ENCODE measurements around the gene RPP30. TPM values are rescaled to one million over a fixed set of nuclear protein-coding genes. Genes with fewer than 3 reads are reported as not detected.

The RPP30 gene
- polyA plus RNA-seq, 3 donors = 24.9 to 42.9 (median 40.3) TPM

- H3K4me3 ChIP-seq (replicated peaks in 1 of 3; ENCODE audit: low read depth in 2 of 3, low read length in 3 of 3) = no peak overlapping the region
- Mint-ChIP-seq H3K27me3 (ENCODE audit: low read depth in 3 of 3) (peaks cover 0 to 4% (median 1%) of the 10 kb centered on the region in 3 donors), H3K4me1 (no peaks in the 10 kb centered on the region), H3K27ac (no peak overlapping the region), H3K36me3 (no peaks in the 10 kb centered on the region), H3K4me3 (no peak overlapping the region), H3K9me3 (peaks cover 0 to 3% (median 0%) of the 10 kb centered on the region in 7 donors)
- no peak overlapping the region for H3K27ac ChIP-seq (ENCODE audit: low read depth in 1 of 2, low read length in 2 of 2)
- no peak for TF ChIP-seq CTCF (IDR thresholded peaks at IDR 0.05)
- no peaks in the 10 kb centered on the region for H4K20me1 ChIP-seq (ENCODE audit: insufficient read depth, low read length)
- intact Hi-C loops (cut with micrococcal nuclease) = no loop called here
- H3K4me2 ChIP-seq (replicated peaks; ENCODE audit: extremely low read depth, low read length, poor library complexity, severe bottlenecking) = no peak overlapping the region
- no peaks in the 10 kb centered on the region for H3K27me3 ChIP-seq (ENCODE audit: control insufficient read depth in 2 of 2, insufficient read depth in 2 of 2, low read length in 2 of 2)
- DNase-seq = no peak
- WGBS (ENCODE audit: insufficient coverage) = no CpG with 5 or more reads among the region's 1 CpG
- no peaks in the 10 kb centered on the region for H3K79me2 ChIP-seq (ENCODE audit: insufficient read depth, low read length)
- no peak overlapping the region for H2AFZ ChIP-seq (ENCODE audit: insufficient read depth, low read depth, low read length, poor library complexity, severe bottlenecking)
- no peaks in the 10 kb centered on the region for H3K36me3 ChIP-seq (replicated peaks in 1 of 2; ENCODE audit: control insufficient read depth in 1 of 2, insufficient read depth in 2 of 2, low read length in 2 of 2)
- H3K9me3 ChIP-seq (replicated peaks in 1 of 2; ENCODE audit: control insufficient read depth in 1 of 2, insufficient read depth in 1 of 2, low read length in 2 of 2) = no peaks in the 10 kb centered on the region
- no peaks in the 10 kb centered on the region for H3K4me1 ChIP-seq (ENCODE audit: control insufficient read depth in 1 of 2, insufficient read depth in 2 of 2, low read length in 2 of 2)
- H3K9ac ChIP-seq (ENCODE audit: insufficient read depth, low read length, poor library complexity, severe bottlenecking) = no peak overlapping the region
These were observed 73.0 kb downstream of the RPP30 start for GRCh38 chr10:90944749-90945148.

GRCh38 chr10:90945491-90946070 lies 73.8 kb downstream of the RPP30 start:
- WGBS (ENCODE audit: insufficient coverage) = no CpG with 5 or more reads among the region's 4 CpGs
- intact Hi-C loops (cut with micrococcal nuclease) = no loop called here
- Histone ChIP-seq H3K4me1 (ENCODE audit: control insufficient read depth in 1 of 2, insufficient read depth in 2 of 2, low read length in 2 of 2) (no peaks in the 10 kb centered on the region), H3K27ac (ENCODE audit: low read depth in 1 of 2, low read length in 2 of 2) (no peak overlapping the region), H4K20me1 (ENCODE audit: insufficient read depth, low read length) (no peaks in the 10 kb centered on the region), H3K9me3 (replicated peaks in 1 of 2; ENCODE audit: control insufficient read depth in 1 of 2, insufficient read depth in 1 of 2, low read length in 2 of 2) (no peaks in the 10 kb centered on the region), H3K4me2 (replicated peaks; ENCODE audit: extremely low read depth, low read length, poor library complexity, severe bottlenecking) (no peak overlapping the region), H3K9ac (ENCODE audit: insufficient read depth, low read length, poor library complexity, severe bottlenecking) (no peak overlapping the region), H3K4me3 (replicated peaks in 1 of 3; ENCODE audit: low read depth in 2 of 3, low read length in 3 of 3) (no peak overlapping the region), H2AFZ (ENCODE audit: insufficient read depth, low read depth, low read length, poor library complexity, severe bottlenecking) (no peak overlapping the region), H3K36me3 (replicated peaks in 1 of 2; ENCODE audit: control insufficient read depth in 1 of 2, insufficient read depth in 2 of 2, low read length in 2 of 2) (no peaks in the 10 kb centered on the region), H3K79me2 (ENCODE audit: insufficient read depth, low read length) (no peaks in the 10 kb centered on the region), H3K27me3 (ENCODE audit: control insufficient read depth in 2 of 2, insufficient read depth in 2 of 2, low read length in 2 of 2) (no peaks in the 10 kb centered on the region)
- no peaks in the 10 kb centered on the region for H3K36me3 Mint-ChIP-seq
- H3K4me1 Mint-ChIP-seq = no peaks in the 10 kb centered on the region
- no peak for TF ChIP-seq CTCF (IDR thresholded peaks at IDR 0.05)
- no peak overlapping the region for H3K4me3 Mint-ChIP-seq
- DNase-seq = no peak
- H3K27ac Mint-ChIP-seq = no peak overlapping the region
- peaks cover 0 to 3% (median 0%) of the 10 kb centered on the region in 7 donors for H3K9me3 Mint-ChIP-seq
- peaks cover 0 to 4% (median 1%) of the 10 kb centered on the region in 3 donors for H3K27me3 Mint-ChIP-seq (ENCODE audit: low read depth in 3 of 3)

Data from CD14-positive monocyte (primary cell).